ENCODE results near the gene SNRNP200. TPM values are rescaled to one million over a fixed set of nuclear protein-coding genes. Genes with fewer than 3 reads are reported as not detected.

SNRNP200 gene
- total RNA-seq, 3 donors from 2014 or later (not counting 1 experiment from before 2014, with no cell fraction given) = 207 to 236 (median 228) TPM

DNA sequence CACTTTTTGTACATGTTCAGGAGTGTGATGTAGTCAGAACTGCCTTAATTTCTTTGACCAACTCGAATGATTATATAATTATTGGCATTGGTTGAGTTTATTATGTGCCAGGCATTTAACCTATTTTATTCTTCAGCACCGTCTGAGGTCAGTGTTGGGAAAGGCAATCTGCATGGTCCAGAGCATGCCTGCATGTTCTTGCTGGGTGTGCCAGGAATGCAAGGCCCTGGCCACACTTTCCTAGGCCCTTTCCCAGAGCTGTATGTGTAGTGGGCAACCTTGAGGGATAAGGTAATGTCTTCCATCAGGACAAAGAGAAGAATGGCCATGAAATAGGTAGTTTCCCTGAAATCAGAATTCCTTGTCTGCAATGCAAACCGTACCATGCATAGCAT is 9.7 kb upstream of the SNRNP200 start:
- H3K4me1 ChIP-seq (ENCODE audit: control insufficient read depth, insufficient read depth, low read length) = peaks cover 42% of the 10 kb centered on the region
- Mint-ChIP-seq H3K4me3 (peak overlapping the region; percentile 76), H3K9me3 (no peaks in the 10 kb centered on the region), H3K27ac (peak overlapping the region; percentile 88 to 94), H3K27me3 (ENCODE audit: low read depth in 2 of 2) (no peaks in the 10 kb centered on the region), H3K4me1 (peaks cover 38 to 41% of the 10 kb centered on the region in 2 donors), H3K36me3 (no peaks in the 10 kb centered on the region)
- ATAC-seq (no peak), DNase-seq (no peak)
- H3K9me3 ChIP-seq (ENCODE audit: control insufficient read depth, insufficient read depth, low read length) = no peaks in the 10 kb centered on the region
- WGBS (ENCODE audit: insufficient coverage) = 91% methylated on average over 3 of the region's 3 CpGs
- H3K4me3 ChIP-seq (ENCODE audit: low read length) = no peak overlapping the region
- H3K36me3 ChIP-seq (ENCODE audit: control insufficient read depth, insufficient read depth, low read length) = peaks cover 3% of the 10 kb centered on the region
- no peaks in the 10 kb centered on the region for H3K27me3 ChIP-seq (ENCODE audit: control insufficient read depth, insufficient read depth, low read length)
- intact Hi-C loops (cut with micrococcal nuclease) = no loop called here
- TF ChIP-seq, protein P1, sequence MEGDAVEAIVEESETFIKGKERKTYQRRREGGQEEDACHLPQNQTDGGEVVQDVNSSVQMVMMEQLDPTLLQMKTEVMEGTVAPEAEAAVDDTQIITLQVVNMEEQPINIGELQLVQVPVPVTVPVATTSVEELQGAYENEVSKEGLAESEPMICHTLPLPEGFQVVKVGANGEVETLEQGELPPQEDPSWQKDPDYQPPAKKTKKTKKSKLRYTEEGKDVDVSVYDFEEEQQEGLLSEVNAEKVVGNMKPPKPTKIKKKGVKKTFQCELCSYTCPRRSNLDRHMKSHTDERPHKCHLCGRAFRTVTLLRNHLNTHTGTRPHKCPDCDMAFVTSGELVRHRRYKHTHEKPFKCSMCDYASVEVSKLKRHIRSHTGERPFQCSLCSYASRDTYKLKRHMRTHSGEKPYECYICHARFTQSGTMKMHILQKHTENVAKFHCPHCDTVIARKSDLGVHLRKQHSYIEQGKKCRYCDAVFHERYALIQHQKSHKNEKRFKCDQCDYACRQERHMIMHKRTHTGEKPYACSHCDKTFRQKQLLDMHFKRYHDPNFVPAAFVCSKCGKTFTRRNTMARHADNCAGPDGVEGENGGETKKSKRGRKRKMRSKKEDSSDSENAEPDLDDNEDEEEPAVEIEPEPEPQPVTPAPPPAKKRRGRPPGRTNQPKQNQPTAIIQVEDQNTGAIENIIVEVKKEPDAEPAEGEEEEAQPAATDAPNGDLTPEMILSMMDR (IDR thresholded peaks at IDR 0.05) = no peak
- H3K27ac ChIP-seq (ENCODE audit: low read length) = peak overlapping the region; percentile 70

DNA sequence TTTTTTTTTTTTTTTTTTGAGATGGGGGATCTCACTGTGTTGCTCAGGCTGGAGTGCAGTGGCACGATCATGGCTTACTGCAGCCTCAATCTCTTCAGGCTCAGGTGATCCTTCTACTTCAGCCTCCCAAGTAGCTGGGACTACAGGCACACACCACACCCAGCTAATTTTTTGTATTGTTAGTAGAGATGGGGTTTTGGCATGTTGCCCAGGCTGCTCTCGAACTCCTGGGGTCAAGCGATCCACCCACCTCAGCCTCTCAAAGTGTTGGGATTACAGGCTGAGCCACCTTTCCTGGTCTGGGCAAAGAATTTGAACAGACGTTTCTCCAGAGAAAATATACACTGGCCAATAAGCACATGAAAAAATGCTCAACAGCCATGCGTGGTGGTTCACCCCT is 2.9 kb upstream of the SNRNP200 start:
- 87% methylated on average over 5 of the region's 5 CpGs for WGBS (ENCODE audit: insufficient coverage)
- no peak overlapping the region for H3K27ac Mint-ChIP-seq

DNA sequence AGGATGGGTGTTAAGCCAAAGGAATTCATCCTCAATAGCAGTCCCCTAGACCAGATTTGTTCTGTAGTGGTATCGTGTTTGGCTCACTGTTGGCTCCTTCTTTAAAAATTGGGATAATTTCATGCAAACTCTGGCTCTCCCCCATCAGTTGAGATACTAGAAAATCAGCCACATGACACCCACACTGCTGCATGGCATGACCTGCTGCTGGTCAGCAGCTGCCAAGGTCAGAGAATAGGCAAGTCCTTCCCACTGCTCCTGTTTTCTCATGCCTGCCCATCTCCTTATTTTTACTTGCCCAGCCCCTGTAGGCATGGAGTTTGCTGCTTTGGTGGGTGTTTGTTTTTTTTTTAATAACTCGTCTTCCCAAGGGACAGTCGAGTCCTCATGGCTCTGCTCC is 1.0 kb upstream of the SNRNP200 start:
- TF ChIP-seq, protein P1 (IDR thresholded peaks at IDR 0.05) = no peak
- no peaks in the 10 kb centered on the region for H3K9me3 Mint-ChIP-seq
- H3K27ac Mint-ChIP-seq = peak overlapping the region; percentile 97 to 99
- H3K27me3 Mint-ChIP-seq (ENCODE audit: low read depth in 2 of 2) = no peaks in the 10 kb centered on the region
- peak overlapping the region; percentile 98 for H3K4me3 Mint-ChIP-seq
- WGBS (ENCODE audit: insufficient coverage) = 91% methylated on average over 3 of the region's 3 CpGs
- ATAC-seq = no peak
- peaks cover 14% of the 10 kb centered on the region for H3K36me3 Mint-ChIP-seq
- peaks cover 48 to 50% of the 10 kb centered on the region in 2 donors for H3K4me1 Mint-ChIP-seq
- Histone ChIP-seq H3K36me3 (ENCODE audit: control insufficient read depth, insufficient read depth, low read length) (peaks cover 33% of the 10 kb centered on the region), H3K4me3 (ENCODE audit: low read length) (no peak overlapping the region), H3K27me3 (ENCODE audit: control insufficient read depth, insufficient read depth, low read length) (no peaks in the 10 kb centered on the region), H3K27ac (ENCODE audit: low read length) (peak overlapping the region; percentile 94), H3K9me3 (ENCODE audit: control insufficient read depth, insufficient read depth, low read length) (no peaks in the 10 kb centered on the region), H3K4me1 (ENCODE audit: control insufficient read depth, insufficient read depth, low read length) (peaks cover 24% of the 10 kb centered on the region)
- no peak for DNase-seq
- intact Hi-C loops (cut with micrococcal nuclease) = loop anchor here (5.0 kb wide), 1 partner anchor 159 kb away; the partner anchor contains the start of gene DUSP2

More for the DNA sequence above, 2.9 kb upstream of the SNRNP200 start:
- H3K27ac ChIP-seq (ENCODE audit: low read length) = no peak overlapping the region
- intact Hi-C loops (cut with micrococcal nuclease) = loop anchor here (5.0 kb wide), 1 partner anchor 161 kb away; the partner anchor contains the start of gene DUSP2
- no peak overlapping the region for H3K4me3 ChIP-seq (ENCODE audit: low read length)
- H3K36me3 Mint-ChIP-seq = no peaks in the 10 kb centered on the region
- DNase-seq (no peak), ATAC-seq (no peak)
- no peak overlapping the region for H3K4me3 Mint-ChIP-seq
- no peaks in the 10 kb centered on the region for H3K9me3 ChIP-seq (ENCODE audit: control insufficient read depth, insufficient read depth, low read length)
- no peaks in the 10 kb centered on the region for H3K27me3 Mint-ChIP-seq (ENCODE audit: low read depth in 2 of 2)
- peaks cover 31 to 37% of the 10 kb centered on the region in 2 donors for H3K4me1 Mint-ChIP-seq
- TF ChIP-seq, protein P1 (IDR thresholded peaks at IDR 0.05) = no peak
- H3K27me3 ChIP-seq (ENCODE audit: control insufficient read depth, insufficient read depth, low read length) = no peaks in the 10 kb centered on the region
- peaks cover 17% of the 10 kb centered on the region for H3K36me3 ChIP-seq (ENCODE audit: control insufficient read depth, insufficient read depth, low read length)
- no peaks in the 10 kb centered on the region for H3K9me3 Mint-ChIP-seq
- H3K4me1 ChIP-seq (ENCODE audit: control insufficient read depth, insufficient read depth, low read length) = peaks cover 18% of the 10 kb centered on the region

DNA sequence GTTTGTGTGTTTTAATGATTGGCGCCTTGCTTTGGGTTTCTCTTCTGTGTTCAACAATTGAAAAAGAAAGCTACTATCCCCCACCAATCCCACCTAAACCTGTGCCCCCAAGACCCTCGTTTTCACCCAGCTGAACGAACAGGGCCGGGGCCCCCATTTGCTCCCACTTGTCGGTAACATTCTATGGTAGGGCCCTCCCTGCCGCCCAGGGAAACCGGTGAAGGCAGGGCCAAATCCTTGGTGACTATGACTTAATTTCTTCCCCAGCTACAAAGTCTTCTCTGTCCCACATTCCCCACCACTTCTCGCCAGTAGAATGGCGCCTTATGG is 598 bp upstream of the SNRNP200 start:
- H3K36me3 ChIP-seq (ENCODE audit: control insufficient read depth, insufficient read depth, low read length) = peaks cover 37% of the 10 kb centered on the region
- peak overlapping the region; percentile 98 for H3K4me3 Mint-ChIP-seq
- ATAC-seq = no peak
- peak overlapping the region; percentile 91 for H3K4me3 ChIP-seq (ENCODE audit: low read length)
- peaks cover 18% of the 10 kb centered on the region for H3K36me3 Mint-ChIP-seq
- WGBS (ENCODE audit: insufficient coverage) = 22% methylated on average over 7 of the region's 9 CpGs
- H3K27ac ChIP-seq (ENCODE audit: low read length) = peak overlapping the region; percentile 94
- H3K4me1 Mint-ChIP-seq = peaks cover 53 to 54% of the 10 kb centered on the region in 2 donors
- H3K9me3 Mint-ChIP-seq = no peaks in the 10 kb centered on the region
- TF ChIP-seq, protein P1 (IDR thresholded peaks at IDR 0.05) = no peak
- H3K9me3 ChIP-seq (ENCODE audit: control insufficient read depth, insufficient read depth, low read length) = no peaks in the 10 kb centered on the region
- no peak for DNase-seq
- peaks cover 24% of the 10 kb centered on the region for H3K4me1 ChIP-seq (ENCODE audit: control insufficient read depth, insufficient read depth, low read length)
- H3K27ac Mint-ChIP-seq = peak overlapping the region; percentile 97 to 99
- intact Hi-C loops (cut with micrococcal nuclease) = loop anchor here (1.0 to 5.0 kb wide), 4 partner anchors 15 to 231 kb away; partner anchors contain the start of genes CIAO1 and DUSP2
- H3K27me3 Mint-ChIP-seq (ENCODE audit: low read depth in 2 of 2) = no peaks in the 10 kb centered on the region
- no peaks in the 10 kb centered on the region for H3K27me3 ChIP-seq (ENCODE audit: control insufficient read depth, insufficient read depth, low read length)

All from natural killer cell (primary cell).